NCI-H1694 (cell line): ENCODE data around the gene PCNX2.
"Not testable (repeated sequence)": the region's sequence is repeated elsewhere in the genome, so short reads cannot be mapped to it uniquely, and the experiment has no call there.

Source experiments
- DNase-seq: peaks from one replicate; lab custom pipeline; 2025; lab: John Stamatoyannopoulos, UW

The PCNX2 gene

DNA sequence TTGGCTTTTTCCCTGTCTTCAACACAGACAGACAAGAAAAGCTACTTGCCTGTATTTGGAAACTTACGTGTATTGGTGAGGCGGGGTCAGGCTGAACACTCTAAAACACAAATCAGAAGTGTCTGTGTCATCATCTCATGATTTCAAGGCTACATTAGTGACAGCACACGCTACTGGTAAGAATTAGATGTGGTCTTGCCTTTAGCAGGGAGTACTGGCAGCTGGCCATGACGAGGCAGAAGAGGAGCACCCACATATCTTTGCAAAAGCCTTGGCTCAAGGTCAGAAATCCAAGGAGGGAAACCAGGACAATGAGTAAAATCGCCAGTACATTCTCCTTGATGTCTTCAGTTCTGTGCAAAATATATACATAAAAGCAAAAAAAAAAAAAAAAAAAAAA lies 77.7 kb downstream of the PCNX2 start:
- DNase-seq: no peak

DNA sequence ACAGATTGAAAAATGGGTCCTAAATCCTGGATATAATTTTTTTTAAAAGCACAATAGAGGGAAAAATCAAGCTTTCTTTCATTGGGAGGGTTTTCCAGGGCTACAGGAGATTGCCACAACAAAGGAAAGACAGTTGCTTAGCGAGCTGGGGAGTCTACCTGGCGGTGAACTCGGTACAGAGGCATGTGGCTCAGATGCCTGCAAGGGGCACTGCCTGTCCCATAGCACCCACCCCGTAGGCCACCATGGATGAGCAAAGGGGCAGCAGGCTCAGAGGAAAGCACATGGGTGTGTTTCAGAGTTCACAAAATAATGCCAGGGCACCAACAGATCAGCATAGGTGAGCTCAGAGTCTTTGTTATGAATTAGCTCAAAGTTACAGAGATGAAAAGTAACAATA lies 79.5 kb downstream of the PCNX2 start:
- no peak for DNase-seq

DNA sequence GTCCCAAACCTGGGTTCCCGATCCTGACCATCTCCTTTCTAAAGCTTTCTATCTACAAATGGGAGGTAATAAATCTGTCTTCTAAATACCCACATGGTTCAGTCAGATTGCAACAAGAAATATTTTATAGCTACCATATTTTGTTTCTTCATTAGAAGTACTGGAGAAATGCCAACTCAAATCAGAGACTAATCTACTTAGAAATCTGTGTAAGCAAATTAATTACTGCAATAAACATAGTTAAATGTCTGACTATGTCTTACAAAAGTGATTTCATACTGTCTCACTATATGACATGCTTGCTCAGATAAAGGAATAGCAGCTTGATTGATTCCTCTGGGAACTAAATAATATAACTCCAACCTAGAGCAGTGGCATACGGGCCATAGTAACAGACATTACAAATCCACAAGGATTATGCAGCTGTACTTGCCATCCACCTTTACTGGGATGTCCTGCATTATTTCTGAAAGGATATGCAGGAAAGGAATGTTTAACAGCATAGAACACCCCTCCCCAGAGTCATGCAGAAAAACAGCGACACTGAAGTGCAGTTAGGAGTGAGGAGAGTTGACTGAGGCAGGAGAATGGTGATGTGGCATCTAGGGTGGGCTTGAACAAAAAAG lies 80.3 kb downstream of the PCNX2 start:
- no peak for DNase-seq

DNA sequence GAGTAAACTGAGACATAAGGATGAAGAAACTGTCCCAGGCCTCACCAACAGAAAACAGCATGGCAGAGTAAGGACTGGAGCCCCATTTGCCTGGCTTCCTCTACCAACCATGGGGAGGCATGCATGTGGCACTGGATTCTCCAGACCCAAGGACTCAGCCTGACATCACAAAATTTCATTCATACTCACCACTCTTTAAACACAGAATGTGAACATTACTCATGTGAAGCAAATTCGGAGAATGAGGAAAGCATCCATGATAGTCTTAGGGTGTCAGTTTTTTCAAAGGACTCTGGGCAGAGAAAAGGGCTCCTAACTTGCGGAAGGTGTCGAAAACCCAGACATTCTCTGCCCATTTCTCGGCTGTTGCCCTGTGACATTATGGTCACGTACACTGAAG lies 83.9 kb downstream of the PCNX2 start:
- DNase-seq: no peak

DNA sequence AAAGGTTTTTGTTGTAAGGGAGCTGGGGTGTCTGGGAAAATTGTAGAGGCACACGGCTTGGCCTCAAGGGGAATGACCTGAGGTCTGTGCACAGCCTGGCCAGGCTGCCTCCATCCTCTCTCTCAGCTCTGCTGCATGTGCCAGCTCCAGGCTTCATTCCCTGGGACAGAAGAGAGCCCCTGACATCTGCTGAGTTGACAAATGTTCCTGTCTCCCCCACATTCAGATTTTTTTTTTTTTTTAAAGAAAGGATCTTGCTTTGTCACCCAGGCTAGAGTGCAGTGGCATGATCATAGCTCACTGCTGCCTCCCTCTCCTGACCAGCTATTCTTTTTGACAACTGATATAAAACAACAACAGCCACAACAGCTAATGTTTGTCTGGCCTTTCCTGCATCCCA lies 84.4 kb downstream of the PCNX2 start:
- no peak for DNase-seq

DNA sequence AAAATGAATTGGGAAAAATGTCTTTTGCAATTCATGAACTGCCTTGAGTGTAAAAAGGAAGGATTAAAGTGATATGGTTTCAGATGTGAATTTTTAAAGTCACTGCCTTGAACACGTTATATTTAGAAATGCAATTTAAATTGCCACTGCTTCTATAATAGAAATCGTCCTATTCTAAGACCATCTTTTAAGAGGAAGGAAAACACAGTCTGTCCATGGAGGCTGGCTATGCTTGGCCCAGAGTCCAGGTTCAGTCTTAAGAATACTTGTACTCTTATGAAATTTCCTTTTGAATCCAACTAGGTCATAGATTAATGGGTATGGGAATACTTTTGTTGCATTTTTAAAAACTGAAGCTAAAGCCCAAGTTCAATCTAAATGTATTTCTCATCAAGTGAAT lies 86.0 kb downstream of the PCNX2 start:
- no peak for DNase-seq

DNA sequence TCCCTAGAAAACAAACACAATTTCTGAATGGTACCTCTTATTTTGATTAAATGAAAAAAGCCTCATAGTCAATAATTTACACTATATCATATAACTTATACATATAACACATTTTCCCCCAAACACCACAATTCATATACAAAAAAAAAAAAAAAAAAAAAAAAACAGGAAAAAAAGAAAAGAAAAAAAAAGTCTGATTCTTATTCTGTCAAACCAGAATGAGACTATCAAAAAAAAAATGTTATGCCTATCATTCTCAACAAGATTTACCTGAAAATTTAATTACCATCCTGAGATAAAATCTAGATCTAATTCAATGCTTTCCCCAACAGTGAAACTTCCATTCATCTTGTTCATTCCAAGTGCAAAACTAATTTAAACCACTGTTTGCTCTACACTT lies 86.8 kb downstream of the PCNX2 start:
- no peak for DNase-seq

DNA sequence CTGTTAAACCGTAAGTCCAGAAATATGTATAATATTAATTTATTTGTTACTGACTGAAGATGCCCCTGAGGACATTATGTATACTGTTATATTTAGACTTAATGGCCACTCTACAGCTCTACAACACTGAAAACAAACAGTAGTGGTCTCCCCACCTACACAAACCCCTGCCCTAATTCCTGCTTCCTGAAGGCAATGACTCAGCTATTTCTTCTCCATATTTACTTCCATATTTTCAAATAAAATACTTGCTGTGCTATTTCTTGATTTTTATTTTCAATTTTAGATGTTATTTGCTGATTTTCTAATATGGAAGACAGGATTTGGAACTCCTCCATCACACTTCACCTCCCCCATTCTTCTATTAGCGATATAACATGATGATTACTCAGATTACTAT lies 97.6 kb downstream of the PCNX2 start:
- DNase-seq: no peak

DNA sequence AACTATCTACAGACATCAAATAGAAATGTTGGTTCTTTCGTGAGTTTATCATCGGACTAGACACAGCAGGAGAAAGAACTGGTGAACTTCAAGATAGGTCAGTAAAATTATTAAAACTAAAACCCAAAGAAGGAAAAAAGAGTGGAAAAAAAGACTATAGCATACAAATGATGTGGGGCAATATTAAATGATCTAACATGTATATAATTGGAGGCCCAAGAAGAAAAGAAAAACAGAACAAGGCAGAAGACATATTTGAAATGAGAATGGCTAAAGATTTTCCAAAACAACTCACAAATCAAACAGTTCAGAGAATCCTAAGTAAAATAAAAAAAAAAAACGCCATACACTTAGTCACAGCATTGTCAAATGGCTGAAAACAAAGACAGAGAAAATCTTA lies 101.8 kb downstream of the PCNX2 start:
- no peak for DNase-seq

DNA sequence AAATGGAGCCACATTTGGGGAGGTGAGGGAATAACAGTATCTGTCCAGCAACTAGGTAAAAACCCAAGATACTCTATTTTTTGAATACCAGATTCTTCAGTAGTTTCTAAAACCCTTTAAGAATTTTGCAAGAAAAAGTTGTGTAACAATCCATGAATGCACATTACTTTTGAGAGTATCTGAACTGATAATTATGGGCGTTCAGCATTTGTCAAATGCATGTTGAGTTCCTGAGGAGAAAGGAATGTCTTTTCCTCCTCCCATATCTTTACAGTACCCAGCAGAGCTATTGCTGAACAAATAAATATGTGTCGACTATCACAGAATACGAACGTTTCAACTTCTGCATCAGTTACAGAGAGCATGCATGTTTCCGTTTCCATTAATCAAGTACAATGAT lies 104.5 kb downstream of the PCNX2 start:
- no peak for DNase-seq

DNA sequence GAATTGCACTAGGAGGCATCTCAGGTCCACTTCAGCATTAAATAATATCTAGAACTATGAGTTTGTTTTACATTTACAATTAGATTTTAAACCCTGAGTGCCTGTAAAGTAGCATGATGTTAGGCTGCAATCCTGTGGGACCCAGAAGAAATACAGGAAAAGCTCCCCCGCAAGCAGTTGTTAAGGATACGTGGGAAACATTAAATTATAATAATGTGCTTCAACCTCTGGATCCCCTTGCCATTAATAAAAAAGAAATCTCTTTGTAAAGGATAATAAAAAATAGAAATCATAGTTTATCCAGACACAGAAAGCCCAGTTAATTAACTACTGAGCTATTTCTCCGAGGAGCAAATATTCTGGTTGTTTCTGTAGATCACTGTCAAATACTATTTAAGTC lies 106.0 kb downstream of the PCNX2 start:
- no peak for DNase-seq

DNA sequence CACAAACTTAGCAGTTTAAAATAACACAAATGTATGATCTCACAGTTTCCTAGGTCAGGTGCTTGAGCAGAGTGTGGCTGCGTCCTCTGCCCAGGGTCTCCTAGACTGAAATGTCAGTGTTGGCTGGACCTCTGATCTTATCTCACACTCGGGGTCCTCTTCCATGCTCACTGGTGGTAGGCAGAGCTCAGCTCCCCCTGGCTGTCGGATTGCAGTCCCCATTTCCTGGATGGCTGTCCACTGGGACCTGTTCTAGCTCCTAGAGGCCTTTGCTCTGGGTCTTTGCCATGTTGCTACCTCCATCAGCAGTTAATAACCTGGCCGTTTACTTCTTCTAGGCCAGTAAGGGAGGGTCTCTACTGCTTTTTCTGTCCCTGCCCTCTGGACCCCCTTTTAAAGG lies 107.5 kb downstream of the PCNX2 start:
- no peak for DNase-seq

DNA sequence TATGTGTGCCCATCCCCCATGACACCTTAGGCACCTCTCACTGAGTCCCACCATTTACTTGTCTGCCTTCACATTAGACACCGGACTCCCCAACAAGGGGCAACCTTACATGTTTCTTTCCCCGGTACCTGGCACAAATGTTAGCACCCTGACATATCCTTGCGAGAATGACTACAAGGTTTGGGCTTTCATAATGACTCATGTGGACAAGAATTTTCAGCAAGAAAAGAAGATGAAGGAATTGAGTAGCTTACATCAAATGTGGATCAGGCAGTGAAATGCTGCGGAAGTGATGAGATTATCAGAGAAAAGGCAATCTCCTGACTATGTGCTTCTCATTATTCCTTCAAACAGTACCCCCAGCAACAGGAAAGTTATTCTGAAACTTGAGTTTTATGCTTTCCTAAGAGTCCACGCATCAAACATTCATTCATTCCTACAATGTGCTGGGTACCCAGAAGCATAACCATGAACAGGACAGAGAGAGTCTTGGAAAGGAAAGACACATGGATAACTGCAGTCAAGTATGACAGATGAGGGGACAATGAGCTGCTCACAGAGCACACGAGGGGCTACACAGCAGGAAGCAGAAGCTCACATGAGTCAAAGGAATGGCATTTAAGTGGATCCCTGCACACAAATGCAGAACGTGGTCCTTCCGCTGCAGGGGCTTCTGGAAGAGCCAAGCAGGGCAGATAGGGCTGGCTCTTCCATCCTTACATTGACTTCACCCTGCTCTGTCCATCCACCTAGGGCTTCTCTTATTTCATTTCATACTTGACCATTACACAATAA lies 112.1 kb downstream of the PCNX2 start:
- no peak for DNase-seq

DNA sequence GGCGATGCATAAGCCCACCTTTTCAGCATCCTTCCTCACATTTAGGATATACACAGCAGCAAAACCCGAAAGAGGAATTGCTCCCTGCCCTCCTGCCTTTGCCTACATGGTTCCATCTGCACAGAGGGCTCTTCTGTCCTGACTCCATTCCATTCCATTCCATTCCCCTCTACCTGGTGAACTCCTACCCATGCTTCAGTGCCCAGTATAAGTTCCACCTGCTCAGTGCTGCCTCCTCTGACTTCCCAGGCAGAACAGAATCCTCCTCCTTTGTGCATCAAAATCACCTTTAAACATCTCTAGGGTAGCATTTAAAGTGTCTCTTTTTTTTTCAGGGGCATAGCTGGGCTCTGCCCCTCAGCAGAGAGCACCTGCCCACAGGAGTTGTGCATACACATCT lies 112.9 kb downstream of the PCNX2 start:
- DNase-seq: no peak

DNA sequence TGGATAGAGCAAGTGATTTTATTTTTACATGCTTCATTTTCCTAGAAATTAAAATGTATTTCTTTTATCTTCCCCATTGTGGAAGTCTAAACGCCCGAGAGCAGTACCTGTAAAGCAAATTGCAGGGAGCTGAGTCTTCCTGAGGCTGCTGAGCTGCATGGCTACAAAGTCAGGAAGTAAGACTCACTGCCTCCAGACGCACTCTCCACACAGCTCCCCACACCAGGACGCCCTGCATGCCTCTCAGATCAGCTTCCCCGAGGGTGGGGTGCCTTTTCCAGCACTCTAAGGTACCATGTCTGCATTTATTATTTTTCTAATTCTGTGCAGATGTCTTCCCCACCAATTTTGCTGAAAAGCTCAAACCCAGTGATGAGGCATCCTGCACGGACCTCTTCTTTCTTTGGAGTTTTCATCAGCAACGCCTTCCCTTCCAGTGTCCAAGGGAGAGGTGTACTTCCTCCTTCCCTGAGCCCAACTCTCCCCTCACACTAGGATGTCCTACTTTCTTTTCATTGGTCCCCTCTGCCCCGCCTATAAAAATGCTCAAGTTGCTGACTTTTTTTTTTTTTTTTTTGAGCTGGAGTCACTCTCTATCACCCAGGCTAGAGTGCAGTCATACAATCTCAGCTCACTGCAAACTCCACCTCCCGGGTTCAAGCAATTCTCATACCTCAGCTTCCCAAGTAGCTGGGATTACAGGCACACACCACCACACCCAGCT lies 114.7 kb downstream of the PCNX2 start:
- DNase-seq: no peak

DNA sequence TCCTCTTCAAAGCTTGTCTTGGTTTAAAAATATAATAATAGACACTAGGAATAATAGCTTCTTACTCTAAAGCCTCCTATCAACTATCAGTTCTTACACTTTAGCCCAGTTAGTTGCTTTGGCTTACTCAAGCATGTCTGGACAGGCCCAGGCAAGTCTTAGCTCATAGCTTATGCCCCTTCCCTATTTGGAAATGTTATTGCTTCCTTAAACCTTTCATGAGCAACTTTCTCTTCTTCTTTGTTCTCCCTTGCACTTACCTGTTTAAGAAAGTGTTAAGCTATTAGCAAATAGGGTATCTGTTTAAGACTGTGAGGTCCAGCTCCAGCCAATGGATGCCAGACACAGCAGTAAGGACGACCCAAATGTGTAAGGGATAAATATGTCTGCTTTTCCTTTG lies 115.9 kb downstream of the PCNX2 start:
- not testable (repeated sequence) for DNase-seq

DNA sequence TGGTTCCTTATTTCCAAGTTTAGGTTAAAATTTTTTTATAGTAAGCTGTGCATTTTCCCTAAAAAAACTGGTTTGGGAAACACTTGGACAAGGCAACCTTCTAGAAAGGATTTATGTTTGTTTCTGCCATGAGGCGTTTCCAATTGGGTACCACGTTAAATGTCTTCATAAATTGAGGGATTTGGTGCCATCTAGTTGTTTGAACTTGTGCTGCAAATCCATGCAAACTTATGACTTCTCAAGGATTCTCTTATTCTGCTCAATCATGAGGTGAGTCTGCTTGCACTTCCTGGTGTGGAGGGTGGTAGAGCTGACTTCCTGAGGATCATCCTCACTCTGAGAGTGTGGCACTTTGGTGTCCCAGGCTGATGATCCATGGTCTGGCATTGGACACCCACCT lies 123.3 kb downstream of the PCNX2 start:
- DNase-seq: no peak

DNA sequence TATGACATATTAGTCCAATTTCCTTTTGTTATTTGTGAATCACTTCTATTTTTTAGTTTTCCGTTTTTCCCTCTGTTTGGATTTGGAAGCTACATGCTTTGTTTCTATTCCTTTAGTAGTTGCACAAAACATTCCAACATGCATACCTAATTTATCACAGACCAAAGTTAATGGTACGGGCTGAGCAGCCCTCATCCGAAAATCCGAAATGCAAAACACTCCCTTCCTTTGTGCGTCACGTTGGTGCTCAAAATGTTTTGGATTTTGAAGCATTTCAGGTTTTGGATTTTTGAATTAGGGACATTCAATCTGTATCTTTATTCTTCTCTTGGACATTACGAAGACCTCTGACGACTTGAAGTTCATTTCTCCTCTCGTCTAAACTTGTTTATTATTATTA lies 124.8 kb downstream of the PCNX2 start:
- DNase-seq: no peak

DNA sequence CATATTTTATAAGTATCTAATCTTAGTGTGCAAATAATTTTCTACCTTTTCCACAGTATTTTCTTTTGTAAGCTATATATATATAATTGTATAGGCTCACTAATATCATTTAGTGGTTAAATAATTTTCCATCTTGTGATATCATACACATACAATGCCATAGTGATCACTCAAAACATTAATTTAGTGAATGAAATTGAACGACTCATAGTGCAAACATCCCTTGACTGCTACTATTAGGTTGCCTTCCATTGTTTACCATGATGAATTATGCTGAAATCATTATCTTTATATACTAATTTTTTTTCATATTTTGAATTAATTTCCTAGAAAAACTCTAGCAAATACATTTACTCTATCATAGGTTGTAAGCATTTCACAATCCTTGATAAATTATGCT lies 127.1 kb downstream of the PCNX2 start:
- DNase-seq: no peak

DNA sequence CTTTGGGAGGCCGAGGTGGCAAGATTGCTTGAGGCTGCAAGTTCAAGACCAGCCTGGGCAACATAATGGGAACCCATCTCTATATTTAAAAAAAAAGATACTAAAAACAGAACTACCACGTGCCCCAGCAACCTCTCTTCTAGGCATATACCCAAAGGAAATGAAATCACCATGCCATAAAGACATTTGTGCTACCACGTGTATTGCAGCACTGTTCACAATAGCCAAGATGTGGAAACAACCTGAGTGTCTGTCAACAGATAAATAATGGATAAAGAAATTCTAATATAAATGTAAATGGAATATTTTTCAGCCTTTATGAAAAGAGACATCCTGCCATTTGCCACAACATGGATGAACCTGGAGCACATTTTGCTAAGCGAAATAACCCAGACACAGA lies 128.6 kb downstream of the PCNX2 start:
- DNase-seq: no peak

DNA sequence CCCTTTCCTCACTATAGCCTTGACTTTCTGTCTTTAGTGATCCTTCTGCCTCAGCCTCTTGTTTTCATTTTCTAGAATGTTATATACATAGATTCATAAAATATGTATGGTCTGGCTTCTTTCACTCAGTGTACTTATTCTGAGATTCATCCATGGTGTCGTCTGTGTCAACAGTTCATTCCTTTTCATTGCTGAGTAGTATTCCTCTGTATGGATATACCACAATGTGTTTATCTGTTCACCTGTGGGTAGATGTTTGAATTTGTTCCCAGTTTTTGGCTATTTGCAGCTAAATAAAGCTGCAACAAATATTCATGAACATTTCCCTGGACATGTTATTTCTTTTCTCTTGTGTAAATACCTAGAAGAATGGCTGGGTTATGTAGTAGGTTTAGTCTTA lies 131.8 kb downstream of the PCNX2 start:
- DNase-seq: no peak

DNA sequence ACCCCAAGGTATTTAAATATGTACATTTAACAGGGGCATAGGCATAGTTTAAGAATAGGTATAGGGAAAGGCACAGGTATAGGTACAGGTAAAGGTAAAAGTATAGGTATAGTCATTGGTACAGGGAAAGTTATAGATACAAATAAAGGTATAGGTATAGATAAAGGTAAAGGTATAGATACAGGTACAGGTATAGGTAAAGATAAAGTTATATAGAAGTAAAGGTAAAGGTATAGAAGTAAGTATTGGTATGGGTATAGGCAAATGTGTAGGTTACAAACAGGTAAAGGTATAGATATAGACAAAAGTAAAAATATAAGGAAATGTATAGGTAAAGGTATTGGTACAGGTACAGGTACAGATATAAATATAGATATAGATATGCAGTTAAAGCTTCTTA lies 137.2 kb downstream of the PCNX2 start:
- DNase-seq: no peak

DNA sequence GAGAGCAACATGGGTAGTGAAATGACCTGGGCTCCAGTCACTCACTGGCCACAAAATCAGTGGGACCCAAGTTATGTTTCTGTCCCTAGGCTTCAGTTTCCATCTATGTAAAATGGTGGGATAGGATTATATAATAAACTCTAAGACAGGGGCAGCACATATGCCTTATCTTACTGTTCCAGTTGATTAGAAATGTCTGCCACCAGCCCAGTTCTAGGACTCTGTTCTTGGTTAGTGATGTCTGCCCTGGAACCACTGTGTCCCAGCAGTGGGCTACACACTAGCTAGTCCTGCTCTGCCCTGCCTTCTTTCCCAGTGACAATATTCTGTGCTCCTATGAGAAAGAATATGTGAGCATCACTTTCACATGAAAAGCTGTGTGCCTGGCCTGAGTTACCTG lies 138.3 kb downstream of the PCNX2 start:
- DNase-seq: no peak
